ENCODE measurements around the gene ARMC5. TPM values are rescaled to one million over a fixed set of nuclear protein-coding genes. Genes with fewer than 3 reads are reported as not detected.
"Not testable (repeated sequence)": the region's sequence is repeated elsewhere in the genome, so short reads cannot be mapped to it uniquely, and the experiment has no call there.

Gene ARMC5
- polyA plus RNA-seq, 1 donor from 2014 or later, result 27.6 TPM

- Histone ChIP-seq H3K9me3 (ENCODE audit: low read length) (no peaks in the 10 kb centered on the region), H3K4me3 (ENCODE audit: low read length) (no peak overlapping the region), H4K20me1 (ENCODE audit: insufficient read depth) (no peaks in the 10 kb centered on the region), H3K27ac (ENCODE audit: low read length) (no peak overlapping the region), H2AFZ (ENCODE audit: low read depth, low read length) (no peak overlapping the region), H3K9ac (ENCODE audit: low read length) (no peak overlapping the region), H3K27me3 (ENCODE audit: insufficient read depth, low read depth, low read length) (no peaks in the 10 kb centered on the region), H3K9me2 (ENCODE audit: insufficient read depth, low read length) (no peaks in the 10 kb centered on the region), H3K4me2 (ENCODE audit: low read length) (no peak overlapping the region), H3K36me3 (ENCODE audit: insufficient read depth, low read length) (no peaks in the 10 kb centered on the region), H3K79me2 (replicated peaks; ENCODE audit: insufficient read depth, low read length) (no peaks in the 10 kb centered on the region), H3F3A (ENCODE audit: insufficient read depth, low read length, poor library complexity, severe bottlenecking) (no peaks in the 10 kb centered on the region)
- TF ChIP-seq REST (IDR thresholded peaks at IDR 0.05; ENCODE audit: borderline replicate concordance) (no peak), TAF1 (IDR thresholded peaks at IDR 0.05; ENCODE audit: low read depth) (no peak)
Measured at GRCh38 chr16:31414706-31415105, 44.6 kb upstream of the ARMC5 start.

GRCh38 chr16:31416371-31416770 is 42.9 kb upstream of the ARMC5 start:
- Histone ChIP-seq H2AFZ (ENCODE audit: low read depth, low read length) (no peak overlapping the region), H3K9ac (ENCODE audit: low read length) (no peak overlapping the region), H3K27me3 (ENCODE audit: insufficient read depth, low read depth, low read length) (no peaks in the 10 kb centered on the region), H3K79me2 (replicated peaks; ENCODE audit: insufficient read depth, low read length) (no peaks in the 10 kb centered on the region), H3K4me3 (ENCODE audit: low read length) (no peak overlapping the region), H4K20me1 (ENCODE audit: insufficient read depth) (no peaks in the 10 kb centered on the region), H3K9me2 (ENCODE audit: insufficient read depth, low read length) (no peaks in the 10 kb centered on the region), H3K36me3 (ENCODE audit: insufficient read depth, low read length) (no peaks in the 10 kb centered on the region), H3F3A (ENCODE audit: insufficient read depth, low read length, poor library complexity, severe bottlenecking) (no peaks in the 10 kb centered on the region), H3K27ac (ENCODE audit: low read length) (no peak overlapping the region), H3K9me3 (ENCODE audit: low read length) (no peaks in the 10 kb centered on the region), H3K4me2 (ENCODE audit: low read length) (no peak overlapping the region)
- no peak for TF ChIP-seq CTCF (IDR thresholded peaks at IDR 0.05; ENCODE audit: poor library complexity, severe bottlenecking)
- TF ChIP-seq REST (IDR thresholded peaks at IDR 0.05; ENCODE audit: borderline replicate concordance), result no peak
- TF ChIP-seq MXI1 (conservative IDR thresholded peaks at IDR 0.05; ENCODE audit: poor library complexity, severe bottlenecking), result no peak
- no peak for TF ChIP-seq RAD21 (conservative IDR thresholded peaks at IDR 0.05)
- TF ChIP-seq TAF1 (IDR thresholded peaks at IDR 0.05; ENCODE audit: low read depth), result no peak
- no peak for TF ChIP-seq EP300 (conservative IDR thresholded peaks at IDR 0.05; ENCODE audit: poor library complexity, severe bottlenecking)
- no peak for TF ChIP-seq SMC3 (conservative IDR thresholded peaks at IDR 0.05; ENCODE audit: poor library complexity)
- no peak for TF ChIP-seq POLR2AphosphoS5 (IDR thresholded peaks at IDR 0.05)
- TF ChIP-seq EZH2 (IDR thresholded peaks at IDR 0.05; ENCODE audit: borderline replicate concordance, insufficient read depth, low read length, poor library complexity, severe bottlenecking), result no peak

- not testable (repeated sequence) for H3F3A ChIP-seq (ENCODE audit: insufficient read depth, low read length, poor library complexity, severe bottlenecking); H3K9ac ChIP-seq (ENCODE audit: low read length); H3K79me2 ChIP-seq (replicated peaks; ENCODE audit: insufficient read depth, low read length); H3K9me2 ChIP-seq (ENCODE audit: insufficient read depth, low read length); H4K20me1 ChIP-seq (ENCODE audit: insufficient read depth); H3K27me3 ChIP-seq (ENCODE audit: insufficient read depth, low read depth, low read length); H3K4me2 ChIP-seq (ENCODE audit: low read length); H3K9me3 ChIP-seq (ENCODE audit: low read length); H3K4me3 ChIP-seq (ENCODE audit: low read length); H3K36me3 ChIP-seq (ENCODE audit: insufficient read depth, low read length); H3K27ac ChIP-seq (ENCODE audit: low read length); H2AFZ ChIP-seq (ENCODE audit: low read depth, low read length)
Measured at GRCh38 chr16:31417036-31417435, 42.3 kb upstream of the ARMC5 start.

Measured in neural cell (in vitro differentiated cells).